Bronchial epithelial cell (primary cell): ENCODE results near the gene GABRR2. TPM values are rescaled to one million over a fixed set of nuclear protein-coding genes. Genes with fewer than 3 reads are reported as not detected.
A peak's percentile ranks its signal among the peaks of the same experiment; 100 is the strongest.

Experiments
- DNase-seq: peaks from one replicate; pipeline ENCODE4 v3.0.0-alpha.2; 2010; ENCODE audit warnings: low read depth
- FAIRE-seq: peaks from 2 replicates; lab custom pipeline; 2011; peaks lifted over from hg19 to GRCh38; lab: Jason Lieb, UNC
- H3K27me3 ChIP-seq: 2 replicates; pipeline ENCODE4 v1.5.1; 2011; ENCODE audit warnings: low read length; ENCODE audit not compliant: control insufficient read depth, insufficient read depth
- H3K36me3 ChIP-seq: 2 replicates; pipeline ENCODE4 v1.5.1; 2011; ENCODE audit warnings: low read length; ENCODE audit not compliant: control insufficient read depth, insufficient read depth
- H3K4me3 ChIP-seq: 2 replicates; pipeline ENCODE4 v1.5.1; 2011; ENCODE audit warnings: mild to moderate bottlenecking, low read depth, low read length, control low read depth
- total RNA-seq: library from RNA; depleted of rRNA; stranded (reverse); fragments of >200 nt; gene quantifications from 2 replicates; pipeline ENCODE4 v1.2.1, GENCODE V29; 2014
- TF ChIP-seq, protein P1 (sequence below): IDR thresholded peaks from 2 replicates; pipeline ENCODE4 v1.5.1; 2011; ENCODE audit warnings: mild to moderate bottlenecking, moderate library complexity, low read length, control low read depth, inconsistent platforms; ENCODE audit not compliant: insufficient read depth, severe bottlenecking

Gene GABRR2
- total RNA-seq, 1 donor from 2014 or later: under 0.01 TPM

GRCh38 chr6:89356642-89357170 lies 41.6 kb upstream of the GABRR2 start:
- no peak for FAIRE-seq
- Histone ChIP-seq H3K4me3 (no peak overlapping the region), H3K36me3 (no peaks in the 10 kb centered on the region), H3K27me3 (no peaks in the 10 kb centered on the region)
- TF ChIP-seq, protein P1, sequence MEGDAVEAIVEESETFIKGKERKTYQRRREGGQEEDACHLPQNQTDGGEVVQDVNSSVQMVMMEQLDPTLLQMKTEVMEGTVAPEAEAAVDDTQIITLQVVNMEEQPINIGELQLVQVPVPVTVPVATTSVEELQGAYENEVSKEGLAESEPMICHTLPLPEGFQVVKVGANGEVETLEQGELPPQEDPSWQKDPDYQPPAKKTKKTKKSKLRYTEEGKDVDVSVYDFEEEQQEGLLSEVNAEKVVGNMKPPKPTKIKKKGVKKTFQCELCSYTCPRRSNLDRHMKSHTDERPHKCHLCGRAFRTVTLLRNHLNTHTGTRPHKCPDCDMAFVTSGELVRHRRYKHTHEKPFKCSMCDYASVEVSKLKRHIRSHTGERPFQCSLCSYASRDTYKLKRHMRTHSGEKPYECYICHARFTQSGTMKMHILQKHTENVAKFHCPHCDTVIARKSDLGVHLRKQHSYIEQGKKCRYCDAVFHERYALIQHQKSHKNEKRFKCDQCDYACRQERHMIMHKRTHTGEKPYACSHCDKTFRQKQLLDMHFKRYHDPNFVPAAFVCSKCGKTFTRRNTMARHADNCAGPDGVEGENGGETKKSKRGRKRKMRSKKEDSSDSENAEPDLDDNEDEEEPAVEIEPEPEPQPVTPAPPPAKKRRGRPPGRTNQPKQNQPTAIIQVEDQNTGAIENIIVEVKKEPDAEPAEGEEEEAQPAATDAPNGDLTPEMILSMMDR: no peak
- no peak for DNase-seq

DNA sequence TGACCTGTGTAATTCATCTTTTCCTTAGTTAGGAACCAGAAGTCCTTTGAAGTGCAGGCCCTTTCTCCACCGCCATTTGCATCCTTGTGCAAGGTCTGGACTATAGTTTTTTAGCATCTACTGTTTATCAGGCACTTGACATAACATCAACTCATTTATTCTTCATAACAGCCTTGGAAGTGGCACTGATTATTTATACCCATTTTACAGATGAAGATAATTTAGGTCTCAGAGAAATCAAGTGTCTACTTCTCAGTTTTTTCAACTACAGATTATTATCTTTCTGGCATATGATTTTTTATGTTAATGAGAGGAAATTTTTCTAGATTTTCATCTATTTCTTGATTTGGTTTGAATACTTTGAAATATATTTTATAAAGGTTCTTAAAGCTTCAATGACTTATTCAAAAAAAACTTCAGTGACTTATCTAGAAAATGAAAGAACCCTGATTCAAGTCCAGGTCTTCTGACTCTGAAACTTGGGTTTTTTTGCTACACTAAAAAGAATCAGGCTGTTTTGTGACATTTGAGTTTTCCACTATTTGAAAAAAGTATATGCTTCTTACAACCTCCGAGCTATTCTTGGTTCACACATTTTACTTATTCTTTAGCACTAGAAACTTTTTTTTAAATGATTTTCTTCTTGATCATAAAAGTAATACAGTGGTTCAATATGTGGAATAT lies 40.6 kb upstream of the GABRR2 start:
- Histone ChIP-seq H3K27me3 (no peaks in the 10 kb centered on the region), H3K36me3 (no peaks in the 10 kb centered on the region), H3K4me3 (no peak overlapping the region)
- TF ChIP-seq, protein P1: no peak
- DNase-seq: no peak
- FAIRE-seq: no peak

DNA sequence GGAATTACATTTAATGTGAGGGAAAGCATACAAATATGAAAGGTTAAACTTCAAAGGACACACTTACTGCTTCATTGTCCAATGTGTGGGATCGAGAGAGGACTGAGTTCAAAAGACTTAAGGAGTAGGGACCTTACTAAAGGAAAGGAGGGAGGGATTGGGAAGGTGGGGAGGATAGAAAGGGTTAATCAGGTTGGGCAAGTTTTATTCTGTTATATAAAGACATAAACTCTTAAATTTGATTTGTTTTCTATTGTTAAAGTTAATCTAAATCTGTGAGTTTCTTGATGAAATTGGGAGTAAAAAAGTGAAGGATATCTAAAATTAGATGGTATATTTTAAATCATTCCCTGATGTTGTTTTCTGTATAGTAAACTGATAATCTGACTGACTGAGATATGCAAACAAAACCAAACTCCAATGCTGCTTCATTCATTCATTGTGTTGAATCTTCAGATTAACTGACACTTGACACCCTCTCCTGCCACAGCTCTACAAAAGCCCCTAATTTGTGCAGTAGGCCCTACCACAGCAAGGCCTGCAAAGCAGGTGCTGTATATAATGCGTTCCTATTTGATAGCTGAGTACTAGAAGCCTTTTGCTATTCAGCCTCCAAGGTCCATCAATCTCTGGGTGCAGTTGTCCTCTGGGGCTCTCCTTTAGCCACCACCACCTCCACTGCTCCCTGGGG lies 38.7 kb upstream of the GABRR2 start:
- H3K27me3 ChIP-seq: no peaks in the 10 kb centered on the region
- FAIRE-seq (peak; percentile 62), DNase-seq (no peak)
- TF ChIP-seq, protein P1: no peak
- no peaks in the 10 kb centered on the region for H3K36me3 ChIP-seq
- H3K4me3 ChIP-seq: no peak overlapping the region

DNA sequence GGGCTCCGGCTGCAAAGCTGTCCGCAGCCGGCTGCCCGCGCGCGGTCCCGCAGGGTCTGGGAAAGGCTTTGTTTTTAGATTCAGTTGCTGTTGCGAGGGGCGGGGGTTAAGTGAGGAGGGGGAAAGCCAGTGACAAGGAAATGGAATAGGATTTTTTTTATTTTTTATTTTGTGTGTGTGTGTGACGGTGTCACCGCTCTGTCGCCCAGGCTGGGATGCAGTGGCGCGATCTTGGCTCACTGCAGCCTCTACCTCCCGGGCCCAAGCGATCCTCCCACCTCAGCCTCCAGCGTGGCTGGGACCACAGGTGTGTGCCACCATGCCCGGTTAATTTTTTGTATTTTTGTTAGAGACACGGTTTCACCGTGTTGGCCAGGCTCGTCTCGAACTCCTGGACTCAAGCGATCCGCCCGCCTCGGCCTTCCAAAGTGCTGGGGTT lies 38.0 kb upstream of the GABRR2 start:
- DNase-seq (no peak), FAIRE-seq (no peak)
- TF ChIP-seq, protein P1: no peak
- no peaks in the 10 kb centered on the region for H3K27me3 ChIP-seq
- H3K4me3 ChIP-seq: peak overlapping the region; percentile 93
- H3K36me3 ChIP-seq: no peaks in the 10 kb centered on the region

DNA sequence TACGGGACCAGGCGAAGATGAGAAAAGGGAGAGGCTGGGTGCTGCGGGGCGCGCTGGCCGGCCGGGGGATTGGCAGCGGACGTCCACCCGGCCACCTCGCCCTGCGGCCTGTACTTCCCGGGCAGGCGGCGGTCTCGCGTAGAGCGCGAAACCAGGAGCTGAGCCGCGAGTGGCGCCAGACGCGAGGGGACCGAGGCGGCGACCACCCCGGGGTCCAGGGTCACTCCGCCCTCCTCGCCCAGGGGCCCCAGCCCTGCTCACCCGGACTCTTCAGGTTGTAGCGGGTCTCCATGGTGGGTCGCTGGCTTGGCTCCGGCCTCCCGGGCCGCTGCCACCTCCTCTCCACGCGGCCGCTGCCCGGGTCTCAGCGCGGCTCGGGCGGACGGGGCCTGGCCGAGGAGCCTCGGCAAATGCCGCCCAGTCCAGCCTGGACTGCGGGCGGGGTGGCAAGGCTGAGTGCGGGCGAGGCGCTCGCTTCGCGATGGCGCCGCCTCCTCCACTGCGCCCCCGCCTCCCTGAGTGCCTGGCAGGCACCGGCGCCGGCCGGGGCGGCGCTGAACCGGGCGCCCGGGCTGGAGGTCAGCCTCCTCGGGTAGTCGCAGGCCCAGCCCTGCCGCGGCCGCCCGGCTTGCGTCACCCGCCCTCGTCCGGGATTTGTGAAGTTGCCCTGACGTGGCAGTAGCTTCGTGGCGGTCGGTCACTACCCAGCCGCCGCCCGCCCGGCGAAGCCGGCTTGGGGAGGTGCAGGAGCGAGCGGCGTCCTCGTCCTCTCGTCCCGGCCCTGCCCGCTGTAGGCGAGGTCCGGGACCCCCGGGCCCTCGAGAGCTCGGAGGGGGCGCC lies 37.4 kb upstream of the GABRR2 start, which contains the start of gene UBE2J1:
UBE2J1 (minus strand) TSS at position 445 of the 840 bp plus-strand sequence; CDS start at position 292, 153 bp downstream.
- Histone ChIP-seq H3K4me3 (peak within 1 kb of the TSS; percentile 93), H3K36me3 (no peaks in the 10 kb centered on the region), H3K27me3 (no peaks in the 10 kb centered on the region)
- DNase-seq (peak; percentile 86), FAIRE-seq (no peak)
- TF ChIP-seq, protein P1: no peak
